ENCODE measurements around the gene HOXD9.

- TF ChIP-seq, protein P1, sequence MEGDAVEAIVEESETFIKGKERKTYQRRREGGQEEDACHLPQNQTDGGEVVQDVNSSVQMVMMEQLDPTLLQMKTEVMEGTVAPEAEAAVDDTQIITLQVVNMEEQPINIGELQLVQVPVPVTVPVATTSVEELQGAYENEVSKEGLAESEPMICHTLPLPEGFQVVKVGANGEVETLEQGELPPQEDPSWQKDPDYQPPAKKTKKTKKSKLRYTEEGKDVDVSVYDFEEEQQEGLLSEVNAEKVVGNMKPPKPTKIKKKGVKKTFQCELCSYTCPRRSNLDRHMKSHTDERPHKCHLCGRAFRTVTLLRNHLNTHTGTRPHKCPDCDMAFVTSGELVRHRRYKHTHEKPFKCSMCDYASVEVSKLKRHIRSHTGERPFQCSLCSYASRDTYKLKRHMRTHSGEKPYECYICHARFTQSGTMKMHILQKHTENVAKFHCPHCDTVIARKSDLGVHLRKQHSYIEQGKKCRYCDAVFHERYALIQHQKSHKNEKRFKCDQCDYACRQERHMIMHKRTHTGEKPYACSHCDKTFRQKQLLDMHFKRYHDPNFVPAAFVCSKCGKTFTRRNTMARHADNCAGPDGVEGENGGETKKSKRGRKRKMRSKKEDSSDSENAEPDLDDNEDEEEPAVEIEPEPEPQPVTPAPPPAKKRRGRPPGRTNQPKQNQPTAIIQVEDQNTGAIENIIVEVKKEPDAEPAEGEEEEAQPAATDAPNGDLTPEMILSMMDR (IDR thresholded peaks at IDR 0.05; ENCODE audit: poor library complexity, severe bottlenecking) = no peak
- TF ChIP-seq, protein P2, sequence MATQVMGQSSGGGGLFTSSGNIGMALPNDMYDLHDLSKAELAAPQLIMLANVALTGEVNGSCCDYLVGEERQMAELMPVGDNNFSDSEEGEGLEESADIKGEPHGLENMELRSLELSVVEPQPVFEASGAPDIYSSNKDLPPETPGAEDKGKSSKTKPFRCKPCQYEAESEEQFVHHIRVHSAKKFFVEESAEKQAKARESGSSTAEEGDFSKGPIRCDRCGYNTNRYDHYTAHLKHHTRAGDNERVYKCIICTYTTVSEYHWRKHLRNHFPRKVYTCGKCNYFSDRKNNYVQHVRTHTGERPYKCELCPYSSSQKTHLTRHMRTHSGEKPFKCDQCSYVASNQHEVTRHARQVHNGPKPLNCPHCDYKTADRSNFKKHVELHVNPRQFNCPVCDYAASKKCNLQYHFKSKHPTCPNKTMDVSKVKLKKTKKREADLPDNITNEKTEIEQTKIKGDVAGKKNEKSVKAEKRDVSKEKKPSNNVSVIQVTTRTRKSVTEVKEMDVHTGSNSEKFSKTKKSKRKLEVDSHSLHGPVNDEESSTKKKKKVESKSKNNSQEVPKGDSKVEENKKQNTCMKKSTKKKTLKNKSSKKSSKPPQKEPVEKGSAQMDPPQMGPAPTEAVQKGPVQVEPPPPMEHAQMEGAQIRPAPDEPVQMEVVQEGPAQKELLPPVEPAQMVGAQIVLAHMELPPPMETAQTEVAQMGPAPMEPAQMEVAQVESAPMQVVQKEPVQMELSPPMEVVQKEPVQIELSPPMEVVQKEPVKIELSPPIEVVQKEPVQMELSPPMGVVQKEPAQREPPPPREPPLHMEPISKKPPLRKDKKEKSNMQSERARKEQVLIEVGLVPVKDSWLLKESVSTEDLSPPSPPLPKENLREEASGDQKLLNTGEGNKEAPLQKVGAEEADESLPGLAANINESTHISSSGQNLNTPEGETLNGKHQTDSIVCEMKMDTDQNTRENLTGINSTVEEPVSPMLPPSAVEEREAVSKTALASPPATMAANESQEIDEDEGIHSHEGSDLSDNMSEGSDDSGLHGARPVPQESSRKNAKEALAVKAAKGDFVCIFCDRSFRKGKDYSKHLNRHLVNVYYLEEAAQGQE (IDR thresholded peaks at IDR 0.05; ENCODE audit: borderline replicate concordance) = no peak
- TF ChIP-seq EZH2 (IDR thresholded peaks at IDR 0.05; ENCODE audit: borderline replicate concordance, insufficient read depth, low read length, poor library complexity, severe bottlenecking) = no peak
- no peak for TF ChIP-seq SMC3 (conservative IDR thresholded peaks at IDR 0.05; ENCODE audit: poor library complexity)
- no peak for TF ChIP-seq POLR2AphosphoS5 (IDR thresholded peaks at IDR 0.05)
- no peak for TF ChIP-seq EP300 (conservative IDR thresholded peaks at IDR 0.05; ENCODE audit: poor library complexity, severe bottlenecking)
- TF ChIP-seq RAD21 (conservative IDR thresholded peaks at IDR 0.05) = no peak
- TF ChIP-seq TAF1 (IDR thresholded peaks at IDR 0.05; ENCODE audit: low read depth) = no peak
Measured at GRCh38 chr2:176133389-176133788, 10.9 kb downstream of the HOXD9 start.

Data from neural cell (in vitro differentiated cells).